Measurements from ENCODE around the gene TPRN.
A peak's percentile ranks its signal among the peaks of the same experiment; 100 is the strongest.

The TPRN gene

DNA sequence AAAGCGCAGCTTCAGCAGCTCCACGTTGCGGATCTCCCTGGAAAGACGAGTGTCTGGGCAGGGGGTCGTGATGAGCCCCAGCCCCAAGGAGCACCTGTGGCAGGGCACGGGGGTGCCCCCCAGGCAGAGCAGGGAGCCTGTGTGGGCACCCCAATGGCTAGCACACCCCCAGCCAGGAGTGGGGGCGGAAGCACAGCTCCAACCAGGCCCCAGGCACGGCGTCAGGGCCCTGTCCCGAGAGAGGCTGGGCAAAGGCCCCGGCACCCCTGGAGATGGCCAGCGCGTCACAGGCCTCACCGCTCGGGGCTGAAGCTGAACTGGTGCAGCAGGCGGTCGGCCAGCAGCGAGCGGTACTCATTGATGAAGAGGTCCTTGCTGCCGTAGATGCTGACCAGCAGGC, 20.1 kb downstream of the TPRN start:
- Histone ChIP-seq H2AFZ (ENCODE audit: insufficient read depth, low read length, poor library complexity) (no peak overlapping the region), H4K12ac (ENCODE audit: low read depth, low read length) (no peak overlapping the region), H3K23ac (ENCODE audit: low read length) (no peak overlapping the region), H3K4ac (ENCODE audit: low read depth, low read length) (no peak overlapping the region), H2AK5ac (ENCODE audit: low read length) (no peak overlapping the region), H2BK12ac (ENCODE audit: low read length) (no peak overlapping the region), H4K91ac (ENCODE audit: low read depth, low read length) (no peak overlapping the region), H2BK120ac (ENCODE audit: insufficient read depth, low read length, poor library complexity) (no peak overlapping the region), H3K79me1 (ENCODE audit: low read length) (no peaks in the 10 kb centered on the region), H3K27me3 (ENCODE audit: insufficient read depth, low read length) (no peaks in the 10 kb centered on the region), H3K4me2 (ENCODE audit: low read length) (no peak overlapping the region), H3K79me2 (ENCODE audit: control insufficient read depth, insufficient read depth, low read length, poor library complexity) (no peaks in the 10 kb centered on the region), H3K18ac (ENCODE audit: low read length) (no peak overlapping the region), H2BK5ac (ENCODE audit: low read depth, low read length, poor library complexity) (no peak overlapping the region), H3K14ac (ENCODE audit: low read length) (no peak overlapping the region), H3K27ac (ENCODE audit: low read depth, low read length) (no peak overlapping the region), H3K9ac (ENCODE audit: low read length) (no peak overlapping the region), H3K4me3 (ENCODE audit: low read depth, low read length) (no peak overlapping the region), H3K4me1 (ENCODE audit: control insufficient read depth in 1 of 2, insufficient read depth in 2 of 2, low read length in 2 of 2) (peaks cover 0 to 3% of the 10 kb centered on the region in 2 experiments), H3K9me3 (ENCODE audit: insufficient read depth, low read depth, low read length) (peaks cover 5% of the 10 kb centered on the region), H4K8ac (ENCODE audit: low read depth, low read length) (no peak overlapping the region), H3K36me3 (ENCODE audit: control insufficient read depth in 1 of 2, insufficient read depth in 2 of 2, low read length in 2 of 2) (peaks cover 63 to 71% of the 10 kb centered on the region in 2 experiments)
- WGBS (ENCODE audit: extremely low coverage, insufficient coverage, insufficient read length): no CpG with 5 or more reads among the region's 20 CpGs
- no peak for DNase-seq

DNA sequence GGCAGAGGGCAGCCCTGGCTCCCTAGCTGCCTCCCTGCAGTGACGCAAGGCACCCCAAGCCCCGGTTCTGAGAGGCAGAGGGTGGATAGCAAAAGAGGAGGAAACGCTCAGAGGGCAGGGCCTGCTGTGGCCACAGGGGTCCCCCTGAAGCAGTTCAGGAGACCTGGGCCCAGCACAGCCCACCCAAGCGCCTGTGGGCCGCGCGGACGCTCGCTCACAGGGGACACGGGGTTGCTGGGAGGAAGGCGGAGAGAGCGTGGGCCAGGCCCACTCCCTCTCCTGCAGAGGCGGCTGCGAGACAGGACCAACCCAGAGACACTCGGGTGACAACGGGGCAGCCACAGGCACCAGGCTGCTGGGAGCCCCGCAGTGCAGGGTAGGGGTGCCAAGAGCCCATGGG, 20.8 kb downstream of the TPRN start:
- no peak overlapping the region for H2AFZ ChIP-seq (ENCODE audit: insufficient read depth, low read length, poor library complexity)
- H4K91ac ChIP-seq (ENCODE audit: low read depth, low read length): no peak overlapping the region
- peaks cover 56 to 64% of the 10 kb centered on the region in 2 experiments for H3K36me3 ChIP-seq (ENCODE audit: control insufficient read depth in 1 of 2, insufficient read depth in 2 of 2, low read length in 2 of 2)
- no peaks in the 10 kb centered on the region for H3K27me3 ChIP-seq (ENCODE audit: insufficient read depth, low read length)
- no peak overlapping the region for H3K4ac ChIP-seq (ENCODE audit: low read depth, low read length)
- no peak overlapping the region for H3K14ac ChIP-seq (ENCODE audit: low read length)
- H3K4me3 ChIP-seq (ENCODE audit: low read depth, low read length): no peak overlapping the region
- no peak overlapping the region for H2BK12ac ChIP-seq (ENCODE audit: low read length)
- no peak overlapping the region for H3K23ac ChIP-seq (ENCODE audit: low read length)
- peaks cover 0 to 3% of the 10 kb centered on the region in 2 experiments for H3K4me1 ChIP-seq (ENCODE audit: control insufficient read depth in 1 of 2, insufficient read depth in 2 of 2, low read length in 2 of 2)
- H3K18ac ChIP-seq (ENCODE audit: low read length): no peak overlapping the region
- no CpG with 5 or more reads among the region's 17 CpGs for WGBS (ENCODE audit: extremely low coverage, insufficient coverage, insufficient read length)
- no peak overlapping the region for H3K4me2 ChIP-seq (ENCODE audit: low read length)
- H3K79me1 ChIP-seq (ENCODE audit: low read length): no peaks in the 10 kb centered on the region
- no peak overlapping the region for H2AK5ac ChIP-seq (ENCODE audit: low read length)
- peaks cover 3% of the 10 kb centered on the region for H3K9me3 ChIP-seq (ENCODE audit: insufficient read depth, low read depth, low read length)
- H3K9ac ChIP-seq (ENCODE audit: low read length): no peak overlapping the region
- no peak overlapping the region for H3K27ac ChIP-seq (ENCODE audit: low read depth, low read length)
- H4K8ac ChIP-seq (ENCODE audit: low read depth, low read length): no peak overlapping the region
- H2BK120ac ChIP-seq (ENCODE audit: insufficient read depth, low read length, poor library complexity): no peak overlapping the region
- H3K79me2 ChIP-seq (ENCODE audit: control insufficient read depth, insufficient read depth, low read length, poor library complexity): no peaks in the 10 kb centered on the region
- H2BK5ac ChIP-seq (ENCODE audit: low read depth, low read length, poor library complexity): no peak overlapping the region
- DNase-seq: no peak
- H4K12ac ChIP-seq (ENCODE audit: low read depth, low read length): no peak overlapping the region

- Histone ChIP-seq H3K23ac (ENCODE audit: low read length) (no peak overlapping the region), H2BK12ac (ENCODE audit: low read length) (no peak overlapping the region), H3K27ac (ENCODE audit: low read depth, low read length) (no peak overlapping the region), H3K79me1 (ENCODE audit: low read length) (no peaks in the 10 kb centered on the region), H4K12ac (ENCODE audit: low read depth, low read length) (no peak overlapping the region), H3K4me2 (ENCODE audit: low read length) (no peak overlapping the region), H2AFZ (ENCODE audit: insufficient read depth, low read length, poor library complexity) (no peak overlapping the region), H3K79me2 (ENCODE audit: control insufficient read depth, insufficient read depth, low read length, poor library complexity) (no peaks in the 10 kb centered on the region), H3K4me1 (ENCODE audit: control insufficient read depth in 1 of 2, insufficient read depth in 2 of 2, low read length in 2 of 2) (peaks cover 0 to 3% of the 10 kb centered on the region in 2 experiments), H2BK5ac (ENCODE audit: low read depth, low read length, poor library complexity) (no peak overlapping the region), H3K9me3 (ENCODE audit: insufficient read depth, low read depth, low read length) (peaks cover 3% of the 10 kb centered on the region), H3K27me3 (ENCODE audit: insufficient read depth, low read length) (no peaks in the 10 kb centered on the region), H3K4ac (ENCODE audit: low read depth, low read length) (no peak overlapping the region), H3K4me3 (ENCODE audit: low read depth, low read length) (no peak overlapping the region), H3K14ac (ENCODE audit: low read length) (no peak overlapping the region), H2BK120ac (ENCODE audit: insufficient read depth, low read length, poor library complexity) (no peak overlapping the region), H3K36me3 (ENCODE audit: control insufficient read depth in 1 of 2, insufficient read depth in 2 of 2, low read length in 2 of 2) (peaks cover 50 to 57% of the 10 kb centered on the region in 2 experiments), H4K91ac (ENCODE audit: low read depth, low read length) (no peak overlapping the region), H3K9ac (ENCODE audit: low read length) (no peak overlapping the region), H3K18ac (ENCODE audit: low read length) (no peak overlapping the region), H4K8ac (ENCODE audit: low read depth, low read length) (no peak overlapping the region), H2AK5ac (ENCODE audit: low read length) (no peak overlapping the region)
- WGBS (ENCODE audit: extremely low coverage, insufficient coverage, insufficient read length): no CpG with 5 or more reads among the region's 19 CpGs
- DNase-seq: no peak
Measured at GRCh38 chr9:137178939-137179630, 21.5 kb downstream of the TPRN start.

GRCh38 chr9:137178201-137178938, 22.2 kb downstream of the TPRN start:
- Histone ChIP-seq H3K4ac (ENCODE audit: low read depth, low read length) (no peak overlapping the region), H3K14ac (ENCODE audit: low read length) (no peak overlapping the region), H4K91ac (ENCODE audit: low read depth, low read length) (no peak overlapping the region), H2AFZ (ENCODE audit: insufficient read depth, low read length, poor library complexity) (no peak overlapping the region), H3K9me3 (ENCODE audit: insufficient read depth, low read depth, low read length) (peaks cover 3% of the 10 kb centered on the region), H3K4me3 (ENCODE audit: low read depth, low read length) (peak overlapping the region; percentile 45), H3K27ac (ENCODE audit: low read depth, low read length) (no peak overlapping the region), H2BK12ac (ENCODE audit: low read length) (no peak overlapping the region), H3K79me1 (ENCODE audit: low read length) (no peaks in the 10 kb centered on the region), H3K23ac (ENCODE audit: low read length) (no peak overlapping the region), H4K8ac (ENCODE audit: low read depth, low read length) (no peak overlapping the region), H3K79me2 (ENCODE audit: control insufficient read depth, insufficient read depth, low read length, poor library complexity) (no peaks in the 10 kb centered on the region), H3K27me3 (ENCODE audit: insufficient read depth, low read length) (no peaks in the 10 kb centered on the region), H3K4me1 (ENCODE audit: control insufficient read depth in 1 of 2, insufficient read depth in 2 of 2, low read length in 2 of 2) (peaks cover 0 to 3% of the 10 kb centered on the region in 2 experiments), H2AK5ac (ENCODE audit: low read length) (no peak overlapping the region), H3K9ac (ENCODE audit: low read length) (no peak overlapping the region), H4K12ac (ENCODE audit: low read depth, low read length) (peak overlapping the region; percentile 7), H2BK5ac (ENCODE audit: low read depth, low read length, poor library complexity) (no peak overlapping the region), H3K4me2 (ENCODE audit: low read length) (no peak overlapping the region), H3K36me3 (ENCODE audit: control insufficient read depth in 1 of 2, insufficient read depth in 2 of 2, low read length in 2 of 2) (peaks cover 42 to 50% of the 10 kb centered on the region in 2 experiments), H2BK120ac (ENCODE audit: insufficient read depth, low read length, poor library complexity) (no peak overlapping the region), H3K18ac (ENCODE audit: low read length) (no peak overlapping the region)
- no peak for DNase-seq
- WGBS (ENCODE audit: extremely low coverage, insufficient coverage, insufficient read length): no CpG with 5 or more reads among the region's 23 CpGs

Data from trophoblast cell (in vitro differentiated cells and primary cell).